ENCODE measurements around the gene PADI4.

- TF ChIP-seq, protein P1, sequence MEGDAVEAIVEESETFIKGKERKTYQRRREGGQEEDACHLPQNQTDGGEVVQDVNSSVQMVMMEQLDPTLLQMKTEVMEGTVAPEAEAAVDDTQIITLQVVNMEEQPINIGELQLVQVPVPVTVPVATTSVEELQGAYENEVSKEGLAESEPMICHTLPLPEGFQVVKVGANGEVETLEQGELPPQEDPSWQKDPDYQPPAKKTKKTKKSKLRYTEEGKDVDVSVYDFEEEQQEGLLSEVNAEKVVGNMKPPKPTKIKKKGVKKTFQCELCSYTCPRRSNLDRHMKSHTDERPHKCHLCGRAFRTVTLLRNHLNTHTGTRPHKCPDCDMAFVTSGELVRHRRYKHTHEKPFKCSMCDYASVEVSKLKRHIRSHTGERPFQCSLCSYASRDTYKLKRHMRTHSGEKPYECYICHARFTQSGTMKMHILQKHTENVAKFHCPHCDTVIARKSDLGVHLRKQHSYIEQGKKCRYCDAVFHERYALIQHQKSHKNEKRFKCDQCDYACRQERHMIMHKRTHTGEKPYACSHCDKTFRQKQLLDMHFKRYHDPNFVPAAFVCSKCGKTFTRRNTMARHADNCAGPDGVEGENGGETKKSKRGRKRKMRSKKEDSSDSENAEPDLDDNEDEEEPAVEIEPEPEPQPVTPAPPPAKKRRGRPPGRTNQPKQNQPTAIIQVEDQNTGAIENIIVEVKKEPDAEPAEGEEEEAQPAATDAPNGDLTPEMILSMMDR (IDR thresholded peaks at IDR 0.05): no peak
- TF ChIP-seq POLR2A (IDR thresholded peaks at IDR 0.05) (no peak), POLR2AphosphoS5 (IDR thresholded peaks at IDR 0.05) (no peak)
Observed at GRCh38 chr1:17338706-17339493, 30.9 kb downstream of the PADI4 start.

Data from prostate gland (tissue), 2 donors.